ENCODE measurements around the gene TBC1D10A. TPM values are rescaled to one million over a fixed set of nuclear protein-coding genes. Genes with fewer than 3 reads are reported as not detected.

The TBC1D10A gene
- total RNA-seq, 1 experiment from 2014 or later: 18.6 TPM

DNA sequence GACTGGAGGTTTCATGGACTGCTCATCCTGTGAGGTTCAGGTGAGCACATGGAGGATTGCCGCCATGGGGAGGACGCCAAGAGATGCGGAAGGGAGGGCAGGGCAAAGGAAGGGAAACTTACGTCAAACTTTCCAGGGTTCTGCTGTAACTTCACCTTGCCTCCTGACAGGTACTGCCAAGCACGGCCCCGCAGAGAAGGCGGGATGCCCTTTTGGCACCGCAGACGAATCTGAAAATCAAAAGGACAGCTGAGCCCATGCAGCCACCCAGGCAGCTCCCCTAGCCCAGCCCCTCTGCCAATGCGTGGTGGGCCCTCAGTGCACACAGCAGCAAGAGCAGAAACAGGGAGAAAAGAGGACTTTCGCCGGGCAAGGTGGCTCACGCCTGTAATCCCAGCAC lies 27.4 kb downstream of the TBC1D10A start (continued):
- TF ChIP-seq ZNF274 (IDR thresholded peaks at IDR 0.05; ENCODE audit: low read depth, low read length) (no peak), CBX3 (IDR thresholded peaks at IDR 0.05; ENCODE audit: low read depth) (no peak)

DNA sequence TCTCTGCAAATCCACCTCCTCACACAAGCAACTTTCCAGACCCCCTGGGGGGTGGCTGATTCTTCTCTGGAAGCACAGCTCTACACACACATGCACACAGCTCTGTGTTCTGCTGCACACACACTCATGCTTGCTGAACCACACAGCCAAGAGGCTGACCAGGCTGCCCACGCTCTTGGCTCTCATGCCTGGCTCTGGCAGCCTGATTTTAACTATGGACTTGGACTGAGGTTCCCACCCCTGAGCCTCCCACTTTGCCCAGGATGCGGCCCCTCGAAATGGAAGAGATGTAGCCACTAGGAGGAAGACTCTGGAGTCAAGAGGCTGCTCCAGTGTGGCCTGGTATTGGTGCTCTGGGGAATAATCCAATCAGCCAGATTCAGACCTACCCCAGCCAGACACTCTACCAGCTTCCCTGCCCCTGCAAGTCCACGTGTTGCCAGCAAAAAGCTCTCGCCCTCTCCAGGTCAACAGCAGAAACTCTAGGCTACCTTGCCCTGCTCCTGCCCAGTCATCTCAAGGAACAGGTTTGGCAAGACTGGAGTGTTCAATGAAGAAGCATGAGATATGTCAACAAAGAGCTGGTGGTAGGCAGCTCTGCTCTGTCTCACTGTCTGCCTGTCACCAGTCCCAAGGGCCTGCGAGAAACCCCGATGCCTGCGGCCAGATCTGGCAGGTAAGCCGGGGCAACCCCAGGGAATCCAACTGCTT lies 28.6 kb downstream of the TBC1D10A start:
- no peak overlapping the region for H3K4me3 ChIP-seq (replicated peaks in 1 of 2; ENCODE audit: low read depth in 1 of 2, low read length in 2 of 2)
- H4K20me1 ChIP-seq (ENCODE audit: insufficient read depth): no peaks in the 10 kb centered on the region
- no peak for DNase-seq (ENCODE audit: low read depth, low spot score)
- H3K9me3 ChIP-seq (ENCODE audit: control insufficient read depth in 1 of 2, insufficient read depth in 1 of 2, low read depth in 1 of 2, low read length in 2 of 2): no peaks in the 10 kb centered on the region
- H3K36me3 ChIP-seq (ENCODE audit: control insufficient read depth in 1 of 2, insufficient read depth in 2 of 2, low read length in 2 of 2): peaks cover 0 to 2% of the 10 kb centered on the region in 2 experiments; a peak in 2 of 4 replicates
- no peak overlapping the region for H3K9ac ChIP-seq (ENCODE audit: low read length)
- 0 out of 2 replicates have a peak overlapping the region, but pooled peaks have one; percentile 9 for H3K4me2 ChIP-seq (ENCODE audit: low read length)
- peak; percentile 37; the same call in 1 of the 2 replicates for ATAC-seq
- H2AFZ ChIP-seq (ENCODE audit: low read depth, low read length, poor library complexity, severe bottlenecking): no peak overlapping the region
- no peaks in the 10 kb centered on the region for H3K9me2 ChIP-seq (ENCODE audit: insufficient read depth)
- no peaks in the 10 kb centered on the region for H3K27me3 ChIP-seq (ENCODE audit: insufficient read depth, low read length)
- BruUV-seq (replicated peaks): no TSS peak
- POLR2A ChIA-PET: no interaction called here
- RAD21 ChIA-PET (ENCODE audit: low non-redundant PET in 1 of 2, low total read pairs in 2 of 2, uncharacterized antibody in 2 of 2, unreplicated experiment in 2 of 2): no interaction called here
- intact Hi-C loops (cut with micrococcal nuclease): no loop called here
- peaks cover 32 to 36% of the 10 kb centered on the region in 2 experiments for H3K4me1 ChIP-seq (ENCODE audit: control insufficient read depth in 1 of 2, insufficient read depth in 2 of 2, low read length in 2 of 2)
- no peaks in the 10 kb centered on the region for H3K79me2 ChIP-seq (ENCODE audit: insufficient read depth, low read length)
- TF ChIP-seq, protein P1, sequence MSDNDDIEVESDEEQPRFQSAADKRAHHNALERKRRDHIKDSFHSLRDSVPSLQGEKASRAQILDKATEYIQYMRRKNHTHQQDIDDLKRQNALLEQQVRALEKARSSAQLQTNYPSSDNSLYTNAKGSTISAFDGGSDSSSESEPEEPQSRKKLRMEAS (IDR thresholded peaks at IDR 0.05): peak; percentile 57; the same call in 1 of the 2 replicates
- TF ChIP-seq TCF7L2 (IDR thresholded peaks at IDR 0.05; ENCODE audit: borderline replicate concordance, extremely low read depth, insufficient read depth, insufficient read length) (no peak), SP1 (IDR thresholded peaks at IDR 0.05; ENCODE audit: low read depth) (no peak; the same call in 1 of the 2 replicates)
- H3K27ac ChIP-seq (ENCODE audit: low read depth, low read length): peak overlapping the region; percentile 34; the same call in 1 of the 2 replicates
- CTCF ChIA-PET: interaction anchor here (0.8 kb wide), 1 partner anchor 10 kb away, joined by 5 read pairs; no protein-coding TSS in a partner anchor

Measured in HCT116 (cell line).